Osteoblast (primary cell): ENCODE results near the gene AKR1E2. TPM values are rescaled to one million over a fixed set of nuclear protein-coding genes. Genes with fewer than 3 reads are reported as not detected.

ENCODE experiments used
- DNase-seq: peaks from one replicate; pipeline ENCODE4 v3.0.0; 2011; ENCODE audit warnings: low spot score, mixed read lengths; ENCODE audit not compliant: insufficient read length; ENCODE audit errors: missing footprints
- H2AFZ ChIP-seq: 2 replicates; pipeline ENCODE4 v1.6.0; 2011; ENCODE audit warnings: mild to moderate bottlenecking, low read length
- H3K27ac ChIP-seq: 2 replicates; pipeline ENCODE4 v1.5.1; 2011; ENCODE audit warnings: mild to moderate bottlenecking, low read depth, low read length, moderate library complexity
- H3K27me3 ChIP-seq: 2 replicates; pipeline ENCODE4 v1.6.0; 2012; ENCODE audit warnings: mild to moderate bottlenecking, control low read depth, inconsistent platforms, low read length, moderate library complexity; ENCODE audit not compliant: insufficient read depth
- H3K36me3 ChIP-seq: 2 replicates; pipeline ENCODE4 v1.5.1; 2011; ENCODE audit warnings: mild to moderate bottlenecking, low read length, control low read depth, moderate library complexity; ENCODE audit not compliant: insufficient read depth
- H3K4me1 ChIP-seq: 2 replicates; pipeline ENCODE4 v1.5.1; 2011; ENCODE audit warnings: mild to moderate bottlenecking, low read length, control low read depth, moderate library complexity; ENCODE audit not compliant: insufficient read depth
- H3K4me2 ChIP-seq: 2 replicates; pipeline ENCODE4 v1.6.0; 2011; ENCODE audit warnings: mild to moderate bottlenecking, low read length; ENCODE audit not compliant: insufficient read depth
- H3K4me3 ChIP-seq: fragments of 200-600 bp; sonication (generic); 3 replicates; pipeline ENCODE4 v1.5.1; 2012; ENCODE audit warnings: mild to moderate bottlenecking, low read length, inconsistent platforms; ENCODE audit not compliant: insufficient read depth
- H3K79me2 ChIP-seq: 2 replicates; pipeline ENCODE4 v1.6.0; 2012; ENCODE audit warnings: mild to moderate bottlenecking, low read length, control low read depth, inconsistent platforms; ENCODE audit not compliant: insufficient read depth
- H3K9me3 ChIP-seq: 2 replicates; pipeline ENCODE4 v1.5.1; 2011; ENCODE audit warnings: low read depth, low read length, control low read depth
- H4K20me1 ChIP-seq: 2 replicates; pipeline ENCODE4 v1.6.0; 2012; ENCODE audit warnings: mild to moderate bottlenecking, low read length, control low read depth; ENCODE audit not compliant: insufficient read depth
- total RNA-seq: library from RNA; depleted of rRNA; stranded (reverse); fragments of >200 nt; gene quantifications from 2 replicates; pipeline ENCODE4 v1.2.3, GENCODE V29; 2012
- TF ChIP-seq, protein P1 (sequence below): IDR thresholded peaks from 2 replicates; pipeline ENCODE4 v1.5.1; 2011; ENCODE audit warnings: mild to moderate bottlenecking, low read depth, low read length, moderate library complexity; ENCODE audit errors: extremely low read depth

Gene AKR1E2
- total RNA-seq, 1 donor: 17.7 TPM

DNA sequence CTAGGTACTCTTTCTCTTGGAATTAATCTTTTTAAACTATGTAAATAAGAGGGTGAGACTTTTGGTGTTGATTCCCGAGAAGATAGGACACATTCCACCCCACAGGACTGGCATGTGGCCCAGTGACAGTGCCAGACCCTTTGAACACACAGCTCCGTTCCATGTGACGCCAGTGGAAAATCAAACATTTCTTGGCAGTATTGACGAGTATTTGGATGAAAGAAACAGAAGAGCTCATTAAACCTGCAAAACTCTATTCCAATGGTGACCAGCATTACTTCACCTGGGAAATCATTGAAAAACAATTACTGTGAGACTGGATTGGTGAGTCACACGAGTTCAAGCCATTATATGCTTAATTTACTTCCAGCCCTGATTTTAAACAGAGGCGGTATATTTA lies 25.8 kb downstream of the AKR1E2 start:
- no peaks in the 10 kb centered on the region for H3K79me2 ChIP-seq
- DNase-seq: no peak
- peaks cover 35% of the 10 kb centered on the region for H3K4me1 ChIP-seq
- H3K27me3 ChIP-seq: no peaks in the 10 kb centered on the region
- H3K27ac ChIP-seq: no peak overlapping the region
- H3K36me3 ChIP-seq: no peaks in the 10 kb centered on the region
- H3K4me3 ChIP-seq: no peak overlapping the region
- H4K20me1 ChIP-seq: no peaks in the 10 kb centered on the region
- no peak overlapping the region for H2AFZ ChIP-seq
- no peaks in the 10 kb centered on the region for H3K9me3 ChIP-seq
- H3K4me2 ChIP-seq: no peak overlapping the region
- TF ChIP-seq, protein P1, sequence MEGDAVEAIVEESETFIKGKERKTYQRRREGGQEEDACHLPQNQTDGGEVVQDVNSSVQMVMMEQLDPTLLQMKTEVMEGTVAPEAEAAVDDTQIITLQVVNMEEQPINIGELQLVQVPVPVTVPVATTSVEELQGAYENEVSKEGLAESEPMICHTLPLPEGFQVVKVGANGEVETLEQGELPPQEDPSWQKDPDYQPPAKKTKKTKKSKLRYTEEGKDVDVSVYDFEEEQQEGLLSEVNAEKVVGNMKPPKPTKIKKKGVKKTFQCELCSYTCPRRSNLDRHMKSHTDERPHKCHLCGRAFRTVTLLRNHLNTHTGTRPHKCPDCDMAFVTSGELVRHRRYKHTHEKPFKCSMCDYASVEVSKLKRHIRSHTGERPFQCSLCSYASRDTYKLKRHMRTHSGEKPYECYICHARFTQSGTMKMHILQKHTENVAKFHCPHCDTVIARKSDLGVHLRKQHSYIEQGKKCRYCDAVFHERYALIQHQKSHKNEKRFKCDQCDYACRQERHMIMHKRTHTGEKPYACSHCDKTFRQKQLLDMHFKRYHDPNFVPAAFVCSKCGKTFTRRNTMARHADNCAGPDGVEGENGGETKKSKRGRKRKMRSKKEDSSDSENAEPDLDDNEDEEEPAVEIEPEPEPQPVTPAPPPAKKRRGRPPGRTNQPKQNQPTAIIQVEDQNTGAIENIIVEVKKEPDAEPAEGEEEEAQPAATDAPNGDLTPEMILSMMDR: no peak

DNA sequence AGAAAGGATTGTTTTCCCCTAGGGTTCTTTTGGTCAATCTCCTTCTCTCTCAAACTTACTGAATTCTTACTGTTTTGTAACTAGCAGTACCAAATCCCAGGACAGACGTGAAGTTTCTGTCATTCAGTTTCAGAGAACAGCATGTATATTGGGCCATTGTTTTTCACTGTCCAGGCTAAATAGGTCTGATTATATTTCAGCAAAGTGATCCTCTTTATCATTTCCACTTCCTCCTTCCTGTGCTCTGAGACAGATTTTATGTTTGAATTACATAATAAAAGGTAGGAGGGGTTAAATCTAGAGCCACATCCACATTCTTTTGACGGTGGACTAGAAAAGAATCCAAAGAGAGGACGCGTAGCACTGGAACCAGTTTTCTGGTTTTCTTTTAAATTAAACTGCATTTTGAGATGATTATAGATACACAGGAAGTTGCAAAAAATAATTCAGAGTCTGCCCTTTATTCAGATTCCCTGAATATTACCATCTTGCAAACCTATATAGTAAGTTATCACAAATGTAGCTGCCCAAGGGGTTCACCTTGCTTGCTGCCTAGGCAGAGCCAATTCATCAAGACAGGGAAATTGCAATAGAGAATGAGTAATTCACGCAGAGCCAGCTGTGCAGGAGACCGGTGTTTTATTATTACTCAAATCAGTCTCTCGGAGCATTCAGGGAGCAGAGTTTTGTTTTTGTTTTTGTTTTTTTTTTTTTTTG lies 40.1 kb downstream of the AKR1E2 start:
- Histone ChIP-seq H3K36me3 (no peaks in the 10 kb centered on the region), H3K4me3 (no peak overlapping the region), H3K27me3 (no peaks in the 10 kb centered on the region), H3K4me2 (peak overlapping the region; percentile 13), H4K20me1 (no peaks in the 10 kb centered on the region), H3K27ac (no peak overlapping the region), H2AFZ (no peak overlapping the region), H3K9me3 (no peaks in the 10 kb centered on the region), H3K79me2 (no peaks in the 10 kb centered on the region), H3K4me1 (no peaks in the 10 kb centered on the region)
- TF ChIP-seq, protein P1: no peak
- no peak for DNase-seq

DNA sequence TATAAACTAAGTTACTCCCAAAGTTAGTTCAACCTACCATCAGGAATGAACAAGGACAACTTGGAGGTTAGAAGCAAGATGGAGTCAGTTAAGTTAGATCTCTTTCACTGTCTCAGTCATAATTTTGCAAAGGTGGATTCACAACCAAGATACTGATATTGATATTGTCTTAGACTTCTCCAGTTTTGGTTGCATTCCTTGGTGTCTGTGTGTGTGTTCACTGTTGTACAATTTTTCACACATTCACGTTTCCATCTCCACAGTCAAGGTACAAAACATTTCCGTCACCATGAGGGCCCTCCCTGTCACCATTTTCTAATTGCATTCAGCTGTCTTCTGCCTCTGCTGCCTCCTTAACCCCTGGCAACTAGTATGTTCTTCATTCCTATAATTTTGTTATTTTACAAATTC lies 41.1 kb downstream of the AKR1E2 start:
- no peak overlapping the region for H3K4me3 ChIP-seq
- no peak for DNase-seq
- H3K27me3 ChIP-seq: no peaks in the 10 kb centered on the region
- H3K27ac ChIP-seq: no peak overlapping the region
- H3K4me2 ChIP-seq: peak overlapping the region; percentile 13
- no peaks in the 10 kb centered on the region for H3K4me1 ChIP-seq
- TF ChIP-seq, protein P1: no peak
- no peaks in the 10 kb centered on the region for H4K20me1 ChIP-seq
- no peaks in the 10 kb centered on the region for H3K36me3 ChIP-seq
- no peaks in the 10 kb centered on the region for H3K79me2 ChIP-seq
- H3K9me3 ChIP-seq: no peaks in the 10 kb centered on the region
- no peak overlapping the region for H2AFZ ChIP-seq

DNA sequence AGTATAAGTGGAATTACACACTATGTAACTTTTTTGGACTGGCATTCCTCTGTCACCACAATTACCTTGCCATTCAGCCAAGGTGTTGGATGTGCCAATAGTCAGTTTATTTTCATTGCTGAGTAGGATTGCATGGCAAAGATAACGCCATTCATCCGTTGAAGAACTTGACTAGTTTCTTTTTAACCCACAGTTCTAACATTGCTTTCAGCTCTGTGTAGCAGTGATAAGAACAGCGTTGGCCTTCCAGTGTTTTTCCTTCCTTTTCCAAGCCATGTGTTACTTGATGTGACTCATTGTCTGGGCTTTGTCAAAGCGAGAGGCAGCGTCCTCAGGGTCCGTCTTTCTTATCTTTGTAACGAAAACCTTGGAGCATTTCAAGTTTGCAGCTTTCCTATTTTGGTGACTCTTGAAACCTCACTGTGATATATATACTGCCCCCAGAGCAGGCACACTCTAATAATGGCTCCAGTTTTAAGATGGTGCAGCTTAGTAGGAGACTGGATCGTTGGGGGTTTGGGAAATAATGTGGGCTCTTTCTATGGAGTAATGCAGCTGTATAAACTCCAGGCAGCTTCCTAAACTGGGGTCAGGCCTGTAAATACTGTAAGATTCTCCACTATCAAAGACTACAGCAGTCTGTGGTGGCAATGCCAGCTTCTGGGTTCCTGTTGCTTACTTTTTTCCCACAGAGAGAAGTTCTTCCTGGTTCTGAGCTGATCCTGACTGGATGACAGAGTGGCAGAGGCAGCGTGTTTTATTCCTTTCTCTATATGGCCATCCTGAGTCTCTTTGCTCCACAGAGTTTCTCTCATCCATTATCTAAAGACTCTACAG lies 41.7 kb downstream of the AKR1E2 start:
- TF ChIP-seq, protein P1: no peak
- Histone ChIP-seq H2AFZ (no peak overlapping the region), H3K4me2 (no peak overlapping the region), H3K9me3 (no peaks in the 10 kb centered on the region), H3K36me3 (no peaks in the 10 kb centered on the region), H3K27ac (no peak overlapping the region), H3K79me2 (no peaks in the 10 kb centered on the region), H3K4me1 (no peaks in the 10 kb centered on the region), H3K4me3 (no peak overlapping the region), H4K20me1 (no peaks in the 10 kb centered on the region), H3K27me3 (no peaks in the 10 kb centered on the region)
- no peak for DNase-seq
